CD4-positive, CD25-positive, alpha-beta regulatory T cell (primary cell): Measurements from ENCODE around the gene ACR. TPM values are rescaled to one million over a fixed set of nuclear protein-coding genes. Genes with fewer than 3 reads are reported as not detected.

Experiments used
- ATAC-seq, 2 donors: fragments of 150-1000 bp; cut with Tn5 transposase; one replicate each; pipeline ENCODE4 v1.10.0; 2021; ENCODE audit warnings: low read depth in 2 of 2, moderate number of reproducible peaks in 2 of 2, moderate library complexity in 1 of 2
- DNase-seq, 3 donors: peaks; one replicate each; pipeline versions ENCODE4 v3.0.0 to v3.0.0-alpha.2; 2012 to 2022; ENCODE audit warnings: mixed read lengths in 1 of 3
- H3K27ac ChIP-seq: one replicate; pipeline ENCODE4 v1.7.0; 2013; ENCODE audit warnings: mild to moderate bottlenecking, low read length; ENCODE audit not compliant: insufficient read depth, poor library complexity, severe bottlenecking
- H3K27me3 ChIP-seq: one replicate; pipeline ENCODE4 v1.7.0; 2013; ENCODE audit warnings: low read length; ENCODE audit not compliant: control insufficient read depth, insufficient read depth
- H3K36me3 ChIP-seq: one replicate; pipeline ENCODE4 v1.7.0; 2013; ENCODE audit warnings: mild to moderate bottlenecking, low read length, moderate library complexity; ENCODE audit not compliant: control insufficient read depth, insufficient read depth
- H3K4me1 ChIP-seq: 2 replicates; pipeline ENCODE4 v1.7.0; 2013; ENCODE audit warnings: mild to moderate bottlenecking, low read length; ENCODE audit not compliant: insufficient read depth, control insufficient read depth, poor library complexity, severe bottlenecking
- H3K4me3 ChIP-seq: one replicate; pipeline ENCODE4 v1.7.0; 2013; ENCODE audit warnings: low read depth, mild to moderate bottlenecking, low read length, moderate library complexity
- H3K9me3 ChIP-seq, 2 experiments: 1 replicate in 1 of 2; 2 replicates in 1 of 2; pipeline ENCODE4 v1.7.0; 2013; ENCODE audit warnings: low read length in 2 of 2, mild to moderate bottlenecking in 1 of 2, moderate library complexity in 1 of 2; ENCODE audit not compliant: control insufficient read depth in 2 of 2
- H3K27ac Mint-ChIP-seq, 3 donors: one replicate each; pipeline ENCODE4 v1.8.0; 2020 to 2022; ENCODE audit warnings: mild to moderate bottlenecking in 3 of 3, mixed read lengths in 3 of 3, moderate library complexity in 2 of 3
- H3K27me3 Mint-ChIP-seq: one replicate; pipeline ENCODE4 v1.8.0; 2022; ENCODE audit warnings: mild to moderate bottlenecking, mixed read lengths
- H3K36me3 Mint-ChIP-seq: one replicate; pipeline ENCODE4 v1.8.0; 2020; ENCODE audit warnings: mixed read lengths
- H3K4me1 Mint-ChIP-seq, 4 donors: one replicate each; pipeline ENCODE4 v1.8.0; 2020 to 2022; ENCODE audit warnings: mixed read lengths in 4 of 4, mild to moderate bottlenecking in 1 of 4
- H3K4me3 Mint-ChIP-seq, 4 donors: one replicate each; pipeline ENCODE4 v1.8.0; 2020 to 2022; ENCODE audit warnings: mild to moderate bottlenecking in 4 of 4, mixed read lengths in 4 of 4, moderate library complexity in 3 of 4
- H3K9me3 Mint-ChIP-seq, 7 donors: one replicate each; pipeline ENCODE4 v1.8.0; 2020 to 2022; ENCODE audit warnings: mixed read lengths in 7 of 7, mild to moderate bottlenecking in 3 of 7, moderate library complexity in 2 of 7
- polyA plus RNA-seq, 4 donors: library from polyadenylated mRNA; unstranded; fragments of 300-500 nt; fragmentation: Illumina TruSeq; gene quantifications; one replicate each; pipeline ENCODE4 v1.2.3, GENCODE V29; 2021
- total RNA-seq: library from RNA; stranded (reverse); gene quantifications from one replicate; pipeline ENCODE4 v1.2.3, GENCODE V29; 2022

ACR gene
- total and polyA plus RNA-seq, 5 donors from 2014 or later, result not detected

DNA sequence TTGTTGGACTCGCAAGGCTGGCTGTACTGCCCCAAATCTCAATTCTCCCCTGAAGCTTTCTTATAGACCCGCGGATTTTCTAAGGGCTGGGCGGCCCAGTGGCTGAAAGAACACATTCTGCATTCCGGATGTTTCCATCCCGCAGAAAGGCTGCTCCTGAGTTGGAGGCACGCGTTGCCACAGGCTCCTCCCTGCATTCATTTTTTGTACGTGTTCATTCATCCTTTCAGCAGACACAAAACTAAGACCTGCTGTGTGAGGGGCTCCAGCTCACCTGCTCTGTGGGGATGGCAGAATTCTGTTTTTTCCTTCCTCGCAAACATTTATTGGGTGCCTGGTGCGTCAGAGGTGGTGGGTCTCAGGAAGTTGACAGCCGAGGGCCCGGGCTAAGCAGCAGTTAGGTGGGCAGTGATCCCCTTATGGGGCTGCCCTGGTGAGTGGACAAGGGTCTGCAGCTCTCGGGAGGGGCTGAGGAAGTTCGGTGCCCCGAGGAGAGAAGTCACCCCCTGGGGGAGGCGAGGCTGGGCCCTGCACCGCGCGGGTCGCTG is 41.7 kb upstream of the ACR start:
- no peak overlapping the region for H3K27ac ChIP-seq
- H3K9me3 ChIP-seq, result peaks cover 0 to 2% of the 10 kb centered on the region in 2 experiments
- Mint-ChIP-seq H3K4me3 (no peak overlapping the region), H3K27me3 (peaks cover 24% of the 10 kb centered on the region), H3K4me1 (peaks cover 0 to 14% (median 0%) of the 10 kb centered on the region in 4 donors), H3K27ac (peak overlapping the region in 1 of 3 donors; percentile 26), H3K9me3 (peaks cover 0 to 11% (median 0%) of the 10 kb centered on the region in 7 donors), H3K36me3 (no peaks in the 10 kb centered on the region)
- DNase-seq, result no peak
- no peak overlapping the region for H3K4me3 ChIP-seq
- ATAC-seq, result no peak
- H3K4me1 ChIP-seq, result no peaks in the 10 kb centered on the region
- H3K36me3 ChIP-seq, result no peaks in the 10 kb centered on the region
- no peaks in the 10 kb centered on the region for H3K27me3 ChIP-seq

DNA sequence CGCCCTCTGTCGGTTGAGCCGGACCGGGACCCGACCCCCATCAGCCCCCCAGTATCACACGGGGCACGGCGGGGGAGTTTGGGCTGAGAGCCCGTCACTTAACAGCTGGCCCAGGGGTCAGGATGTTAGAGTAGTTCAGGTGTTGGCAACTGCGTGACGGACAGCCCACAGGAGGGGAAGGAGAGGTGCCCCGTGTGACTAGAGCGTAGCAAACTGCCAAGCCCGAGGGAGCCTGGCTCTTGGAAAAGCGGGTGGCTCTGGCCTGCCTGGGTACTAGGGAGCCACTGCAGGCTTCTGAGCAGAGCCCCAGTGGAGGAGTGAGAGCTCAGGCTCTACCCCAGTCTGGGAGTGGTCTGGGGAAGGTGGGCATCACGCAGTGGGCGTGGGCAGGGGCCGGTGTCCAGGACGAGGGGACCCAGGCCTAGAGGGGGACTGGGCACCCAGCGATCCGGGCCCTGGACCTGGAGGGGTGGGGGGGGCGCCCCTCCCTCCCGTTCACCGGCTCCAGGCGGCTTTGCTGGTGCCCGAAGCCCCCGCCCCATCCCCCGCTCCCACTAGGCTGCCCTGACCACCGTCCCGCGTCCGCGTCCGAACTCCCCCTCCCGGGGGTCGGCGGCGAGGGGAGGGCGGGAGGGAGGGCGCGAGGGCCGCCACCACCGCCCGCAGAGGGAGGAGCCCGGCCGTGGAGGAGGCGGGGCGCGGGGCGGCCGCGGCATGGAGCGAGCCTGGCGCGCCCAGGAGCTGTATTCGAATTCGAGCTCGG is 41.0 kb upstream of the ACR start:
- ATAC-seq, result no peak
- Mint-ChIP-seq H3K4me1 (peaks cover 0 to 9% (median 2%) of the 10 kb centered on the region in 4 donors), H3K27ac (no peak overlapping the region), H3K36me3 (no peaks in the 10 kb centered on the region), H3K27me3 (peaks cover 21% of the 10 kb centered on the region), H3K4me3 (no peak overlapping the region), H3K9me3 (peaks cover 0 to 4% (median 0%) of the 10 kb centered on the region in 7 donors)
- Histone ChIP-seq H3K27me3 (no peaks in the 10 kb centered on the region), H3K27ac (no peak overlapping the region), H3K9me3 (no peaks in the 10 kb centered on the region), H3K36me3 (no peaks in the 10 kb centered on the region), H3K4me1 (no peaks in the 10 kb centered on the region), H3K4me3 (no peak overlapping the region)
- DNase-seq, result no peak

DNA sequence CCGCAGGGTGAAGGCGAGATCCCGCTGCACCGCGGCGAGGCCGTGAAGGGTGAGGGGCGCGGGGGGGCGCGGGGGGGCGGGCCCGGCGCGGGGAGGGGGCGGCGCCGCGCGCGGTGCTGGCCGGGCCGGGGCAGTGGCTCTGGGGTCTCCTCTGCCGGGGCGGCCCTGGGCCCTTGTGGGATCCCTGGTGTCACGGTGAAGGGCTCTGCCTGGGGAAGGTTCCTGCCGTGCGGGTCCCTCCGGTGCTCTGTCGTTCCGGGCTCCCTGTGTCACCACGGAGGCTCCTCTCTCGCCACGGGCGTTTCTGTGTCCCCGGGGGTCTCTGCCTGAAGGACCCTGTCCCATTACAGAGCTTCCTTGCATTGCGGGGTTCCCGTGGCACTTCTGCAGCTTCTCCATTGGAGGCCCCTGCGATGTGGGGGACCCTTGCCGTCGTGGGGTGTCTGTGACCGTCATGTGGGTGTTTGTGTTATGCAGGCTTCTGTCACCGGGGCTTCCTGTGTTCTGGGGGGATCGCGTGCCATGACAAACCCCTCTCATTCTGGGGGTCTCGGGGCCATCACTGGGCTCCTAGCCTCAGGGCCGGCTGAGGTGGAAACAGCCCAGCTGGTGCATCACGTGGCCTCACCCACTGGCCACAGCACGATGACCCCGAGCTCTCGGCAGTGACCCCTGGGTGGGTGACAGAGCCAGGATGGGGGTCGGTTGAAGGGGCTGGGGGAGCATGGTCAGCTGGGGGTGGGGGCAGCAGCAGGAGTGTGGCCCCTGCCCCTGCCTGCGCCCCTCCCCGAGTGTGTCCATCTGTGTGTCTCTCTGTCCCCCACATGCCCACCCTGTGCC is 40.1 kb upstream of the ACR start:
- no peak overlapping the region for H3K27ac ChIP-seq
- ATAC-seq, result no peak
- Mint-ChIP-seq H3K9me3 (no peaks in the 10 kb centered on the region), H3K4me1 (peaks cover 0 to 15% (median 10%) of the 10 kb centered on the region in 4 donors), H3K27me3 (peaks cover 12% of the 10 kb centered on the region), H3K4me3 (peak overlapping the region in 1 of 4 donors; percentile 21), H3K36me3 (no peaks in the 10 kb centered on the region), H3K27ac (no peak overlapping the region)
- H3K36me3 ChIP-seq, result no peaks in the 10 kb centered on the region
- no peak overlapping the region for H3K4me3 ChIP-seq
- H3K27me3 ChIP-seq, result no peaks in the 10 kb centered on the region
- peaks cover 3% of the 10 kb centered on the region for H3K4me1 ChIP-seq
- no peak for DNase-seq
- no peaks in the 10 kb centered on the region for H3K9me3 ChIP-seq

DNA sequence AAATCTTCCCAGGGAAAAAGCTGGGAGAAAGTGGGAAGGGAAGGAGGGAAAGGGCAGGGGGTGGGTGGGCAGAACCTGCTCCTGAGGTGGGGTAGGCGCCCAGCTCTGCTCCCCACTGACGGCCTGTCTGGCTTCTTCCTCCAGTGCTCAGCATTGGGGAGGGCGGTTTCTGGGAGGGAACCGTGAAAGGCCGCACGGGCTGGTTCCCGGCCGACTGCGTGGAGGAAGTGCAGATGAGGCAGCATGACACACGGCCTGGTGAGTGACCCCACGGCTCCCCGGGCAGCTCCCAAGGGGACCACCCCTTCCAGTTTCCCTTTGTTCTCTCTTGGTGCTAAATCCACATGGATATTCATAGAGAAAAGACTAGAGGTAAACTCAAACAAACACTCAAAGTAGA is 39.5 kb upstream of the ACR start:
- Histone ChIP-seq H3K27me3 (no peaks in the 10 kb centered on the region), H3K4me1 (peaks cover 3% of the 10 kb centered on the region), H3K9me3 (no peaks in the 10 kb centered on the region), H3K27ac (no peak overlapping the region), H3K4me3 (no peak overlapping the region), H3K36me3 (no peaks in the 10 kb centered on the region)
- DNase-seq (no peak), ATAC-seq (no peak)
- H3K27ac Mint-ChIP-seq, result peak overlapping the region in 1 of 3 donors; percentile 62
- peaks cover 0 to 15% (median 12%) of the 10 kb centered on the region in 4 donors for H3K4me1 Mint-ChIP-seq
- H3K36me3 Mint-ChIP-seq, result no peaks in the 10 kb centered on the region
- H3K27me3 Mint-ChIP-seq, result peaks cover 5% of the 10 kb centered on the region
- no peak overlapping the region for H3K4me3 Mint-ChIP-seq
- no peaks in the 10 kb centered on the region for H3K9me3 Mint-ChIP-seq

DNA sequence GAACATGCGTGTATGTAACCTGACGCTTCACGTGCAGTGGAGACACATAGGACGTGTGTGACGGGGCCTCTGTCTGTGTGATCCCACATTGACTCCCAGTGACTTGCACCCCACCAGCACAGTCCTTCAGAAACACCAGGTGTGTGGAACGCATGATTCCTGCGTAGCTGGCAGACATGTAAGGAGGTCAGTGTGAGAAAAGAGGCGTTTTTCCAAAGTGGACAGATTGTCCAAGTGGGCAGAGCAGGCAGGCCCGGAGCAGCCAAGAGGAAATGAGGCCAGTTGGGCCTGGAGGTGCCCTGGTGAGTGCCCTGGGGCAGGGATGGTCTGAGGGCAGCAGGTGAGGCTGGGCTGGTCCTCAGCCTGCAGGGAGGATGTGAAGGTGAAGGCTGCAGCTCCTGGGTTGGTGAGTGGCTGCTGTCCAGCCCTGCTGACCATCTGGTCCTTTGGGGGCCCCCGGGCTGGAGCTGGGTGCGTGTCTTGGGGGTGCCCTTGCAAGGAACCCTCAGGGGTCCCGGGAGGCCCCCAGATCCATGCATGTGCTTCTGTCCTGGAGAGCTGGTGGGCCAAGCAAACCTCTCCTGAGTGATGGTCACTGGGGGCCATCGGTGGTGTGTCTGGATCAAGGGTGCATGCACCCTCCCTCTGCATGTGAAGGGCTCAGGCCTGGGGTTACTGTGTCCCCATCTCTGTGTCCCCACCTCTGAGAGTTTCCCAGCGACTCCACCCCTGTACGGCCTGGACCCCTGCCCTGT is 38.8 kb upstream of the ACR start:
- H3K27ac ChIP-seq, result no peak overlapping the region
- no peaks in the 10 kb centered on the region for H3K9me3 ChIP-seq
- H3K4me1 ChIP-seq, result peaks cover 3% of the 10 kb centered on the region
- no peak overlapping the region for H3K4me3 ChIP-seq
- no peaks in the 10 kb centered on the region for H3K36me3 ChIP-seq
- no peak overlapping the region for H3K4me3 Mint-ChIP-seq
- DNase-seq (no peak), ATAC-seq (no peak)
- H3K27me3 Mint-ChIP-seq, result no peaks in the 10 kb centered on the region
- H3K9me3 Mint-ChIP-seq, result no peaks in the 10 kb centered on the region
- no peaks in the 10 kb centered on the region for H3K36me3 Mint-ChIP-seq
- H3K27me3 ChIP-seq, result no peaks in the 10 kb centered on the region
- H3K4me1 Mint-ChIP-seq, result peaks cover 0 to 13% (median 12%) of the 10 kb centered on the region in 4 donors
- peak overlapping the region in 1 of 3 donors; percentile 62 for H3K27ac Mint-ChIP-seq

DNA sequence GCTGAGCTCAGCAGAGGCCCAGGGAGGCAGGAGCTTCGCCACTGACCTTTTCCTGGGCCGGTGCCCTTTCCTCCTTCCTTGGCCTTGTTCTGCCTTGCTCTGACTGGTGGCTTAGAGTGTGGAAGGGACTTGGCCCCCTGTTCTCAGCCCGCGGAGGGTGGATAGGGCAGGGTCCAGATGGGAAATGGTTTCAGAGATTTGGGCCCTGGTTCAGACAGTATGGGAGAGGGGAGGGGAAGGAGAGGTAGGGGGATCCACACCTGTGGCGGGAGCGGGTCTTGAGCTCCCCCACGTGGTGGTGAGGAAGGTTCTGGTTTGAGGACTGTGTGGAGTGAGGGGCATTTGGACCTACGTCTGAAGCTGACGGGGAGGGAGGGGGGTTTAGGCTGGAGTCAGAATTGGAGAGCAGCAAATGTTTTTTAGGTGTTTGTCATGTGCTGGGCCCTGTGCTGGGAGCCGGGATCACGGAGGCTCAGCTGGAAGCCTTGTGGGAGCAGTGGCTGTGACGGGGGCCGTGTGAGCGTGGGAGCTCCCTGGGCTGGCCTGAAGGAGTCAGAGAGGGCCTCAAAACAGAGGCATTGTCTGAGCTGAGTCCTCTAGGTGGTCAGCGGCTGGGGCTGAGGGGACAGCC is 38.1 kb upstream of the ACR start:
- H3K9me3 Mint-ChIP-seq, result no peaks in the 10 kb centered on the region
- ATAC-seq (no peak), DNase-seq (no peak)
- Histone ChIP-seq H3K27ac (no peak overlapping the region), H3K4me3 (no peak overlapping the region), H3K4me1 (peaks cover 3% of the 10 kb centered on the region), H3K9me3 (no peaks in the 10 kb centered on the region), H3K27me3 (no peaks in the 10 kb centered on the region), H3K36me3 (no peaks in the 10 kb centered on the region)
- H3K4me1 Mint-ChIP-seq, result peaks cover 0 to 13% (median 11%) of the 10 kb centered on the region in 4 donors
- H3K27ac Mint-ChIP-seq, result peak overlapping the region in 1 of 3 donors; percentile 43
- no peak overlapping the region for H3K4me3 Mint-ChIP-seq
- no peaks in the 10 kb centered on the region for H3K27me3 Mint-ChIP-seq
- H3K36me3 Mint-ChIP-seq, result no peaks in the 10 kb centered on the region
